K562 (cell line): Measurements from ENCODE around the gene ATP5PB. TPM values are rescaled to one million over a fixed set of nuclear protein-coding genes. Genes with fewer than 3 reads are reported as not detected.
A peak's percentile ranks its signal among the peaks of the same experiment; 100 is the strongest.

ENCODE experiments used
- CREBBP ChIP-seq: IDR thresholded peaks from one replicate; pipeline ENCODE4 v1.6.1; 2012; ENCODE audit warnings: low read depth, mild to moderate bottlenecking, control low read depth, inconsistent platforms, low read length
- CTBP1 ChIP-seq: fragments of 450-650 bp; IDR thresholded peaks from 2 replicates; pipeline ENCODE4 v1.6.1; 2016; ENCODE audit warnings: borderline replicate concordance
- HBP1 ChIP-seq: fragments of 450-650 bp; formaldehyde crosslinking; IDR thresholded peaks from 2 replicates; pipeline ENCODE4 v1.4.0; 2022; ENCODE audit warnings: missing genetic modification characterization
- LEF1 ChIP-seq: fragments of 450-650 bp; IDR thresholded peaks from 2 replicates; pipeline ENCODE4 v1.6.1; 2016; ENCODE audit warnings: mild to moderate bottlenecking
- NFE2L1 ChIP-seq: fragments of 450-650 bp; IDR thresholded peaks from 2 replicates; pipeline ENCODE4 v1.6.1; 2016; ENCODE audit warnings: missing genetic modification characterization, low read depth, mild to moderate bottlenecking, missing compliant biosample characterization, moderate library complexity, borderline replicate concordance
- RBFOX2 ChIP-seq: fragments of 200-400 bp; formaldehyde crosslinking; IDR thresholded peaks from 2 replicates; pipeline ENCODE4 v1.6.1; 2017; ENCODE audit warnings: low read depth, mild to moderate bottlenecking, low read length, moderate library complexity
- TAL1 ChIP-seq: fragments of 450-650 bp; IDR thresholded peaks from 2 replicates; pipeline ENCODE4 v1.6.1; 2016; ENCODE audit warnings: mild to moderate bottlenecking
- TFE3 ChIP-seq: fragments of 450-650 bp; formaldehyde crosslinking; IDR thresholded peaks from 2 replicates; pipeline ENCODE4 v1.4.0; 2020; ENCODE audit warnings: mild to moderate bottlenecking, mixed read lengths
- ZNF197 ChIP-seq: fragments of 200-800 bp; sonication (Bioruptor generic); IDR thresholded peaks from 2 replicates; pipeline ENCODE4 v1.6.1; 2016; ENCODE audit warnings: low read depth, missing genetic modification characterization, missing compliant biosample characterization
- polyA plus RNA-seq, 8 experiments: library from polyadenylated mRNA; depleted of rRNA in 4 of 8; stranded (reverse) in 5 of 8; unstranded in 3 of 8; fragments of >200 nt; fragmentation: Nextera tagmentation in 2 of 8; fragmentation: Illumina TruSeq in 1 of 8; extraction: Ambion mirVana in 2 of 8; extraction: Trizol in 1 of 8; gene quantifications; 2 replicates each; pipeline versions ENCODE4 v1.2.1 to v1.2.3, GENCODE V29; 2011 to 2014; ENCODE audit warnings: inconsistent platforms in 1 of 8, missing spikeins in 1 of 8
- total RNA-seq, 7 experiments: library from RNA; depleted of rRNA in 6 of 7; stranded (reverse); fragments of >200 nt in 6 of 7; fragmentation: Illumina TruSeq in 2 of 7; extraction: Trizol in 2 of 7; gene quantifications; 2 replicates each; pipeline versions ENCODE4 v1.2.1 to v1.2.3, GENCODE V29; 2011 to 2021; ENCODE audit warnings: low replicate concordance in 1 of 7
- TF ChIP-seq, protein P1 (sequence below), 2 experiments: fragments of 450-650 bp; IDR thresholded peaks; 2 replicates each; pipeline ENCODE4 v1.6.1; 2018; ENCODE audit warnings: mild to moderate bottlenecking in 2 of 2, low read depth in 1 of 2; ENCODE audit not compliant: partially characterized antibody in 2 of 2

ATP5PB gene
- total and polyA plus RNA-seq, 9 of the 15 experiments (the other 6 are each of a cell fraction or from before 2014, with no cell fraction given), result 651 to 2,735 (median 1,061) TPM

DNA sequence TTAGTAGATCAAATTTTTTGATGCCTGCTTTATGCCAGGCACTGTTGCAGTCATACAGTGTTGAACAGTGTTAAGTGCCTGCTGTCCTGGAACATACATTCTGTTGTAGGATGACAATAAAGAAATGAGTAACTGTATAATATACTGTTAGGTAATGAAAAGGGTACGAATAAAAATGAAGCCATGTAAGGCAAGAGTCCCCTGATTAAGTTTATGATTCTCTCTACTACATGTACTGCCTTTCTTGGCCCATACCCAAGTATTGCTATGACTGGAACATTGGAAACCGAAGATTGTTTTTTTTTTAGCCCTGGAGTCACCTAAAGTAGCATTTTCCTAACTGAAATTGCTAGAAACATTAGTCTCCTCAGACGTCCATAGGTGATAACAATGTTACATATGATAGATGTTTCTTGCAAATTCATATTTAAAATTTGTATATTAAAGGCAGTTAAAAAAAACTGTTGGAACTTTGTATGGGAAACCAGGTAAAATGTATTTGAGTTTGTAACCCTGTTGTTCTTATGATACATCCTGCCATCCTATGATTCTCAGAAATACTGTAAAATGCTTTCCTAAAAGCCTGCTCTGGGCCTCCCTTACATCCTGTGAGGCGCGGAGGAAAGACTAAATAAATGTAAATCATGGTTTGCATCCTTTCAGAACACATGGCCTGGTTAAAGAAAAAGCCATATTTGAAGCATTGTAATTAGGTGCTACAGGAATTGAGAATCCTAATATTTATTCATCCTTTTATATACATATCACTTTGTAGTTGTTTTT, 5.8 kb downstream of the ATP5PB start (continued):
- TF ChIP-seq, protein P1, sequence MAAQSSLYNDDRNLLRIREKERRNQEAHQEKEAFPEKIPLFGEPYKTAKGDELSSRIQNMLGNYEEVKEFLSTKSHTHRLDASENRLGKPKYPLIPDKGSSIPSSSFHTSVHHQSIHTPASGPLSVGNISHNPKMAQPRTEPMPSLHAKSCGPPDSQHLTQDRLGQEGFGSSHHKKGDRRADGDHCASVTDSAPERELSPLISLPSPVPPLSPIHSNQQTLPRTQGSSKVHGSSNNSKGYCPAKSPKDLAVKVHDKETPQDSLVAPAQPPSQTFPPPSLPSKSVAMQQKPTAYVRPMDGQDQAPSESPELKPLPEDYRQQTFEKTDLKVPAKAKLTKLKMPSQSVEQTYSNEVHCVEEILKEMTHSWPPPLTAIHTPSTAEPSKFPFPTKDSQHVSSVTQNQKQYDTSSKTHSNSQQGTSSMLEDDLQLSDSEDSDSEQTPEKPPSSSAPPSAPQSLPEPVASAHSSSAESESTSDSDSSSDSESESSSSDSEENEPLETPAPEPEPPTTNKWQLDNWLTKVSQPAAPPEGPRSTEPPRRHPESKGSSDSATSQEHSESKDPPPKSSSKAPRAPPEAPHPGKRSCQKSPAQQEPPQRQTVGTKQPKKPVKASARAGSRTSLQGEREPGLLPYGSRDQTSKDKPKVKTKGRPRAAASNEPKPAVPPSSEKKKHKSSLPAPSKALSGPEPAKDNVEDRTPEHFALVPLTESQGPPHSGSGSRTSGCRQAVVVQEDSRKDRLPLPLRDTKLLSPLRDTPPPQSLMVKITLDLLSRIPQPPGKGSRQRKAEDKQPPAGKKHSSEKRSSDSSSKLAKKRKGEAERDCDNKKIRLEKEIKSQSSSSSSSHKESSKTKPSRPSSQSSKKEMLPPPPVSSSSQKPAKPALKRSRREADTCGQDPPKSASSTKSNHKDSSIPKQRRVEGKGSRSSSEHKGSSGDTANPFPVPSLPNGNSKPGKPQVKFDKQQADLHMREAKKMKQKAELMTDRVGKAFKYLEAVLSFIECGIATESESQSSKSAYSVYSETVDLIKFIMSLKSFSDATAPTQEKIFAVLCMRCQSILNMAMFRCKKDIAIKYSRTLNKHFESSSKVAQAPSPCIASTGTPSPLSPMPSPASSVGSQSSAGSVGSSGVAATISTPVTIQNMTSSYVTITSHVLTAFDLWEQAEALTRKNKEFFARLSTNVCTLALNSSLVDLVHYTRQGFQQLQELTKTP (IDR thresholded peaks at IDR 0.05; ENCODE audit: low read depth in 1 of 2, partially characterized antibody in 2 of 2), result no peak
- TF ChIP-seq RBFOX2 (peak; percentile 37; the same call in 1 of the 2 replicates), CTBP1 (no peak), TFE3 (CRISPR knock-in tag) (no peak), ZNF197 (CRISPR knock-in tag) (no peak), LEF1 (no peak), CREBBP (no peak), TAL1 (no peak), NFE2L1 (tag) (no peak), HBP1 (CRISPR knock-in tag) (no peak)
- TF ChIP-seq, all 486 proteins: peak for 3
